DOHH2 (cell line): Measurements from ENCODE around the gene MDFI.

Source experiments
- CTCF ChIP-seq: fragments of 200-600 bp; sonication (generic); IDR thresholded peaks from one replicate; pipeline ENCODE4 v1.5.1; 2014; ENCODE audit warnings: antibody characterized with exemption, mild to moderate bottlenecking, low read depth, low read length; ENCODE audit not compliant: poor library complexity, severe bottlenecking
- EZH2phosphoT487 ChIP-seq: fragments of 200-600 bp; sonication (generic); IDR thresholded peaks from 2 replicates; pipeline ENCODE4 v1.6.1; 2017; ENCODE audit warnings: borderline replicate concordance, mild to moderate bottlenecking, antibody characterized with exemption, low read length, moderate library complexity, mixed read lengths

DNA sequence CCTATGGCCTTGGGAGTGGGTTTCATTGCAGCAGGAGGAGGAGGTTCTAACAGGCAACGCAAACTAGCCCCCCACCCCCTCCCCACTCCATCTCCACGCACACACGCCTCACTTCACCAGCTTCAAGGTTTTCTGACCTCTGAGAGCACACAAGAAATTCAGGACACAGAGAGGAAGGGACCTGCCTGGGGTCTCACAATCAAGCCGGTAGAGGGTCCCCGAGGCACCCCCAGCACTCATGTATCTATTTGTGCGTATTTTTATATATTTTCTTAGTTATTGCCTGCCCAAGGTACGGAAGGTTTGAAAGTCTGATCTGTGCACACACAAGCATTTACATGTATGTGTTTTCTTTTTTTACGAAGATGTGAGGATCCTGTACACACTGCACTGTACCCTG, 16.9 kb downstream of the MDFI start:
- TF ChIP-seq CTCF, result no peak
- TF ChIP-seq EZH2phosphoT487, result no peak
